ENCODE results near the gene TMEM130.
A peak's percentile ranks its signal among the peaks of the same experiment; 100 is the strongest.

Gene TMEM130

GRCh38 chr7:98869597-98870120 lies at the start of gene TMEM130:
Gene TMEM130, minus strand, starts transcription at chr7:98870014. Its CDS starts 153 bp downstream, at chr7:98869861.
- peak in 1 of 14 donors; percentile 56 for DNase-seq

GRCh38 chr7:98917331-98917730 lies 47.5 kb upstream of the TMEM130 start:
- DNase-seq: no peak

- DNase-seq: no peak
Measured at GRCh38 chr7:98913612-98914011, 43.8 kb upstream of the TMEM130 start.

- no peak for DNase-seq
Measured at GRCh38 chr7:98913026-98913425, 43.2 kb upstream of the TMEM130 start.

- peak in 3 of 14 donors; percentile 21 to 99 (median 41) for DNase-seq
Measured at GRCh38 chr7:98911916-98912315, 42.1 kb upstream of the TMEM130 start.

GRCh38 chr7:98910427-98910826 lies 40.6 kb upstream of the TMEM130 start:
- no peak for DNase-seq

- DNase-seq: peak in 1 of 14 donors; percentile 31
Measured at GRCh38 chr7:98909487-98909886, 39.7 kb upstream of the TMEM130 start.

GRCh38 chr7:98908585-98908984 lies 38.8 kb upstream of the TMEM130 start:
- no peak for DNase-seq

GRCh38 chr7:98907570-98907969 lies 37.8 kb upstream of the TMEM130 start:
- DNase-seq: no peak

- peak in 1 of 14 donors; percentile 10 for DNase-seq
Measured at GRCh38 chr7:98903246-98903645, 33.4 kb upstream of the TMEM130 start.

- no peak for DNase-seq
Measured at GRCh38 chr7:98902523-98902922, 32.7 kb upstream of the TMEM130 start.

GRCh38 chr7:98900815-98901214 lies 31.0 kb upstream of the TMEM130 start:
- DNase-seq: no peak

GRCh38 chr7:98899816-98900215 lies 30.0 kb upstream of the TMEM130 start:
- no peak for DNase-seq

GRCh38 chr7:98892609-98893008 lies 22.8 kb upstream of the TMEM130 start:
- DNase-seq: no peak

GRCh38 chr7:98887038-98887437 lies 17.2 kb upstream of the TMEM130 start:
- DNase-seq: no peak

- no peak for DNase-seq
Measured at GRCh38 chr7:98884416-98884815, 14.6 kb upstream of the TMEM130 start.

- DNase-seq: no peak
Measured at GRCh38 chr7:98881561-98882315, 11.9 kb upstream of the TMEM130 start.

- DNase-seq: no peak
Measured at GRCh38 chr7:98880485-98880884, 10.7 kb upstream of the TMEM130 start.

- no peak for DNase-seq
Measured at GRCh38 chr7:98879979-98880315, 10.1 kb upstream of the TMEM130 start.

GRCh38 chr7:98879198-98879978 lies 9.6 kb upstream of the TMEM130 start:
- DNase-seq: peak in 1 of 14 donors; percentile 45

- DNase-seq: peak in 11 of 14 donors; percentile 18 to 85 (median 65)
Measured at GRCh38 chr7:98878365-98879197, 8.8 kb upstream of the TMEM130 start, which contains the start of gene TRRAP. Gene TRRAP, plus strand, starts transcription at chr7:98878532. Its CDS starts 2,619 bp downstream, at chr7:98881151.

- DNase-seq: no peak
Measured at GRCh38 chr7:98877692-98878364, 8.0 kb upstream of the TMEM130 start.
